Calu3 (cell line): Measurements from ENCODE around the gene LRBA. TPM values are rescaled to one million over a fixed set of nuclear protein-coding genes. Genes with fewer than 3 reads are reported as not detected.

Experiments used
- BruUV-seq: library from RNA; stranded (reverse); fragments of 400-500 nt; replicated peaks from 2 replicates; lab custom pipeline; 2021; lab: Mats Ljungman, UMichigan
- CTCF ChIA-PET: fragments of 300-600 bp; sonication (Branson Sonifier 250); formaldehyde crosslinking; loops from one replicate; lab custom pipeline; 2022; ENCODE audit warnings: antibody characterized with exemption; lab: Charles Lee
- DNase-seq: peaks from one replicate; pipeline ENCODE4 v3.0.0; 2022
- H3K27ac Mint-ChIP-seq: one replicate; pipeline ENCODE4 v1.8.0; 2022; ENCODE audit warnings: mixed read lengths; ENCODE audit not compliant: unreplicated experiment
- H3K27me3 Mint-ChIP-seq: one replicate; pipeline ENCODE4 v1.8.0; 2022; ENCODE audit warnings: mixed read lengths; ENCODE audit not compliant: unreplicated experiment
- H3K36me3 Mint-ChIP-seq: one replicate; pipeline ENCODE4 v1.8.0; 2022; ENCODE audit warnings: mild to moderate bottlenecking, moderate library complexity, mixed read lengths; ENCODE audit not compliant: insufficient read depth, unreplicated experiment
- H3K4me1 Mint-ChIP-seq: one replicate; pipeline ENCODE4 v1.8.0; 2022; ENCODE audit warnings: mild to moderate bottlenecking, low read depth, mixed read lengths; ENCODE audit not compliant: unreplicated experiment
- H3K4me3 Mint-ChIP-seq: one replicate; pipeline ENCODE4 v1.8.0; 2022; ENCODE audit warnings: mild to moderate bottlenecking, low read depth, moderate library complexity, mixed read lengths; ENCODE audit not compliant: unreplicated experiment
- H3K9me3 Mint-ChIP-seq: one replicate; pipeline ENCODE4 v1.8.0; 2022; ENCODE audit warnings: low read depth, mixed read lengths; ENCODE audit not compliant: unreplicated experiment
- CTCF ChIP-seq: fragments of 200-600 bp; IDR thresholded peaks from one replicate; pipeline ENCODE4 v1.8.0; 2022; ENCODE audit warnings: antibody characterized with exemption; ENCODE audit not compliant: unreplicated experiment
- intact Hi-C: fragments of 100-400 bp; cut with micrococcal nuclease; formaldehyde crosslinking; loops from one replicate; pipeline ENCODE4 v1.10.0; 2022; ENCODE audit not compliant: unreplicated experiment
- total RNA-seq: library from RNA; stranded (reverse); gene quantifications from 2 replicates; pipeline ENCODE4 v1.2.3, GENCODE V29; 2022

Gene LRBA
- total RNA-seq, 1 experiment from 2014 or later = 49.0 TPM

GRCh38 chr4:150632639-150633038, 382.4 kb downstream of the LRBA start:
- Mint-ChIP-seq H3K9me3 (peaks cover 3% of the 10 kb centered on the region), H3K27me3 (no peaks in the 10 kb centered on the region), H3K4me3 (no peak overlapping the region), H3K4me1 (no peaks in the 10 kb centered on the region), H3K27ac (no peak overlapping the region), H3K36me3 (no peaks in the 10 kb centered on the region)
- BruUV-seq = no TSS peak
- CTCF ChIA-PET = interaction anchor here (0.7 kb wide), 1 partner anchor 69 kb away, joined by 6 read pairs; no protein-coding TSS in a partner anchor
- no peak for TF ChIP-seq CTCF
- intact Hi-C loops = no loop called here
- no peak for DNase-seq

GRCh38 chr4:150628073-150628472, 387.0 kb downstream of the LRBA start:
- H3K4me1 Mint-ChIP-seq = no peaks in the 10 kb centered on the region
- BruUV-seq = no TSS peak

GRCh38 chr4:150625033-150625432, 390.1 kb downstream of the LRBA start:
- H3K4me3 Mint-ChIP-seq = no peak overlapping the region
- intact Hi-C loops = no loop called here
- no peaks in the 10 kb centered on the region for H3K4me1 Mint-ChIP-seq
- no peak for TF ChIP-seq CTCF
- no peaks in the 10 kb centered on the region for H3K36me3 Mint-ChIP-seq
- no TSS peak for BruUV-seq
- H3K27ac Mint-ChIP-seq = no peak overlapping the region
- no peaks in the 10 kb centered on the region for H3K9me3 Mint-ChIP-seq
- no peaks in the 10 kb centered on the region for H3K27me3 Mint-ChIP-seq
- DNase-seq = no peak
- CTCF ChIA-PET = no interaction called here

More at GRCh38 chr4:150628073-150628472, 387.0 kb downstream of the LRBA start:
- Mint-ChIP-seq H3K36me3 (no peaks in the 10 kb centered on the region), H3K9me3 (no peaks in the 10 kb centered on the region), H3K4me3 (no peak overlapping the region), H3K27ac (no peak overlapping the region), H3K27me3 (no peaks in the 10 kb centered on the region)
- TF ChIP-seq CTCF = no peak
- DNase-seq = no peak
- intact Hi-C loops = no loop called here
- CTCF ChIA-PET = no interaction called here

- H3K4me3 Mint-ChIP-seq = no peak overlapping the region
- intact Hi-C loops = no loop called here
- no peaks in the 10 kb centered on the region for H3K9me3 Mint-ChIP-seq
- DNase-seq = no peak
- no peaks in the 10 kb centered on the region for H3K27me3 Mint-ChIP-seq
- BruUV-seq = no TSS peak
- no peaks in the 10 kb centered on the region for H3K36me3 Mint-ChIP-seq
- TF ChIP-seq CTCF = no peak
- H3K27ac Mint-ChIP-seq = no peak overlapping the region
- CTCF ChIA-PET = no interaction called here
- H3K4me1 Mint-ChIP-seq = no peaks in the 10 kb centered on the region
Measured at GRCh38 chr4:150624055-150624454, 391.0 kb downstream of the LRBA start.
